Stimulated activated CD8-positive, alpha-beta memory T cell treated with anti-CD3 and anti-CD28 coated beads, Interleukin-4, amount 100 ng/mL, for 4 hours (primary cell): ENCODE data around the gene RGCC.
"Not testable (repeated sequence)": the region's sequence is repeated elsewhere in the genome, so short reads cannot be mapped to it uniquely, and the experiment has no call there.

Experiments
- DNase-seq, 2 donors: peaks; one replicate each; pipeline ENCODE4 v3.0.0-alpha.2; 2020; ENCODE audit warnings: low read depth in 2 of 2, low spot score in 1 of 2

The RGCC gene

GRCh38 chr13:41488124-41488523 is 30.8 kb downstream of the RGCC start:
- DNase-seq: no peak

GRCh38 chr13:41490371-41491015 is 33.1 kb downstream of the RGCC start:
- no peak for DNase-seq

GRCh38 chr13:41491436-41491835 is 34.1 kb downstream of the RGCC start:
- DNase-seq: no peak

- DNase-seq: no peak
Observed at GRCh38 chr13:41492432-41493260, 35.3 kb downstream of the RGCC start.

- no peak for DNase-seq
Observed at GRCh38 chr13:41494202-41494601, 36.9 kb downstream of the RGCC start.

- no peak for DNase-seq
Observed at GRCh38 chr13:41495044-41495443, 37.7 kb downstream of the RGCC start.

- DNase-seq: no peak
Observed at GRCh38 chr13:41496420-41497234, 39.3 kb downstream of the RGCC start.

- DNase-seq: no peak
Observed at GRCh38 chr13:41497436-41497835, 40.1 kb downstream of the RGCC start.

GRCh38 chr13:41499452-41499851 is 42.1 kb downstream of the RGCC start:
- DNase-seq: no peak

GRCh38 chr13:41500511-41500910 is 43.2 kb downstream of the RGCC start:
- DNase-seq: no peak

GRCh38 chr13:41501281-41501680 is 43.9 kb downstream of the RGCC start:
- DNase-seq: no peak

GRCh38 chr13:41502031-41502430 is 44.7 kb downstream of the RGCC start:
- no peak for DNase-seq

GRCh38 chr13:41502673-41503072 is 45.3 kb downstream of the RGCC start:
- DNase-seq: no peak

- DNase-seq: no peak
Observed at GRCh38 chr13:41503356-41503755, 46.0 kb downstream of the RGCC start.

- not testable (repeated sequence) for DNase-seq
Observed at GRCh38 chr13:41504657-41505056, 47.3 kb downstream of the RGCC start.

GRCh38 chr13:41505209-41505835 is 48.0 kb downstream of the RGCC start:
- no peak for DNase-seq

GRCh38 chr13:41506312-41506711 is 49.0 kb downstream of the RGCC start:
- no peak for DNase-seq

- DNase-seq: no peak
Observed at GRCh38 chr13:41509971-41510370, 52.6 kb downstream of the RGCC start.

- no peak for DNase-seq
Observed at GRCh38 chr13:41511827-41512226, 54.5 kb downstream of the RGCC start.

- no peak for DNase-seq
Observed at GRCh38 chr13:41512441-41512840, 55.1 kb downstream of the RGCC start.

- DNase-seq: no peak
Observed at GRCh38 chr13:41513600-41513999, 56.2 kb downstream of the RGCC start.
